ENCODE measurements around the gene NECAP2. TPM values are rescaled to one million over a fixed set of nuclear protein-coding genes. Genes with fewer than 3 reads are reported as not detected.
"Not testable (repeated sequence)": the region's sequence is repeated elsewhere in the genome, so short reads cannot be mapped to it uniquely, and the experiment has no call there.

The NECAP2 gene
- total RNA-seq, 1 donor from 2014 or later = 46.4 TPM

DNA sequence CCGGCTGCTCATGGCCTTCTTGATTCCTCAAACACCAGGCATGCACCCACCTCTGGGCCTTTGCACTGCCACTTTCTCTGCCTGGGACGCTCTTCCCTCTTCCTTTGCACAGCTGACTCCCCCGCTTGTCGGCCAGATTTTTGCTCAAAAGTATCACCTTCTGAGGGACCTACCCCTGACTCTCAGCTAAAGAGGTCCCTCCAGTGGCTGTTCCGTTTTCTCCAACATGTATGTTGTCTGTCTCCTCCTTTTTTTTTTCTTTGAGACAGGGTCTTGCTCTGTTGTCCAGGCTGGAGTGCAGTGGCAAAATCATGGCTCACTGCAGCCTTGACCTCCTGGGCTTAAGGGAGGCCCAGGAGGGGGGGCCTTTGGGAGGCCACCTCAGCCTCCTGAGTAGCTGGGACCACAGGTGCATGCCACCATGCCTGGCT is 57.0 kb downstream of the NECAP2 start:
- not testable (repeated sequence) for DNase-seq (ENCODE audit: low spot score)

DNA sequence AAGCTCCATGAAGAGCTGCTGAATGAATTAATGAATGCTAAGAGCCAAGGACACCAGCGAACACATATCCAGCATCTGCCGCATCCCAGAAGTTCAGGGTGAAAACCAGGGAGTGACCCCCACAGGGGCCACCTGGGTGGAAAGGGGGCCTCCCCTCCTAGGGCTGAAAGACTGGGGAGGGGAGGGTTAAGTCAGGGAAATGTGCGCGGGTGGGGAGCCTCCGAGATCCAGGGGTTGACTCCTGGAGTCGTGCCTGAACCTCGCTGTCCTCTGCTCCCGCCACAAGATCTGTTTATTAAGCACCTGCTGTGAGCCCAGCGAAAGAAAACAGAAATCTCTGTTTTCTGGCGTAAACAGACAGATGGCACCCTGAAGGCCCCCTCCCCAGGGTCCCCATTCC is 57.5 kb downstream of the NECAP2 start:
- DNase-seq (ENCODE audit: low spot score) = not testable (repeated sequence)

GRCh38 chr1:16498573-16499413 is 58.3 kb downstream of the NECAP2 start:
- peak; percentile 88 for DNase-seq (ENCODE audit: low spot score)

GRCh38 chr1:16500466-16500865 is 59.9 kb downstream of the NECAP2 start:
- DNase-seq (ENCODE audit: low spot score) = not testable (repeated sequence)

GRCh38 chr1:16500975-16501374 is 60.5 kb downstream of the NECAP2 start:
- DNase-seq (ENCODE audit: low spot score) = not testable (repeated sequence)

DNA sequence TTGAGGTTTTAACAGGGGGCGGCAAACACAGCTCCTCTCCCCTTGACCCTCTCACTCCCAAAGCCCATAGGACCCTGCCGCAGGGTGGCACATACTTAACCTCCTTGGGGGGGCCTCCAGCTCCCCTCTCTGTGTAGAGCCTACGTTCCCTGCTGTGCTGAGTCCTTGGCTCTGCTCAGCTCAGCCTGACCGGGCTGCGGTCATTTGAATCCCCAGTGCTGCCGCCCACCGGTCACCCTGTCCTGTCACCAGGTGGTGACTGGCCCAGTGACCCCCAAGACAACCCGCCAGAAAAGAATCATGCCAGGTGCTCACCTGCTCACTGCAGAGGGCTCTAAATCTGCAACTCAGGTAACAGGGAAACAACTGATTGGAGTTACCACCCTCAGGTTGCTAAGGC is 60.9 kb downstream of the NECAP2 start:
- not testable (repeated sequence) for DNase-seq (ENCODE audit: low spot score)

- DNase-seq (ENCODE audit: low spot score) = no peak
Measured at GRCh38 chr1:16503494-16503893, 63.0 kb downstream of the NECAP2 start.

DNA sequence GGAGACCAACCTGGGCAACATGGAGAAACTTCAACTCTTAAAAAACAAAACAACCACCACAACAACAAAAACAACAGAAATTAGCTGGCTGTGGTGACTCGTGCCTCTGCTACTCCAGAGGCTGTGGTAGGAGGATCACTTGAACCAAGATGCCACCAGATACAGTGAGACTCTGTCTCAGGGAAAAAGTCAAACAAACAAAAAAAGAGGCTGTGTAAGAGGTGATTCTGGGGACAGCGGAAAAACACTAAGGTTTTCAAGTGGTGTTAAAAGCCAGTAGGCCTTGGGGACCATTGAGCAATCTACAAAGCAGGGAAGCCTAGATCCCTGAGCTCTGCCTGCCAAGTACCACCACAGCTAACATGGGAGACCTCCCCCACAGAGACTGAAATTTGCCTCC is 65.3 kb downstream of the NECAP2 start:
- not testable (repeated sequence) for DNase-seq (ENCODE audit: low spot score)

- not testable (repeated sequence) for DNase-seq (ENCODE audit: low spot score)
Measured at GRCh38 chr1:16506364-16507136, 66.0 kb downstream of the NECAP2 start.

- not testable (repeated sequence) for DNase-seq (ENCODE audit: low spot score)
Measured at GRCh38 chr1:16508861-16509445, 68.4 kb downstream of the NECAP2 start.

Other genes starting within 250 kb of the NECAP2 start
- 6.4 TPM for gene ARHGEF19, start 228.1 kb upstream of the NECAP2 start, total RNA-seq
- gene CPLANE2, start 203.5 kb upstream of the NECAP2 start, total RNA-seq = 20.6 TPM
- gene FBXO42, start 88.2 kb upstream of the NECAP2 start, total RNA-seq = 20.8 TPM
- gene SZRD1, start 73.5 kb upstream of the NECAP2 start, total RNA-seq = 134 TPM
- gene SPATA21, start 3.3 kb upstream of the NECAP2 start, total RNA-seq = not detected
- gene RNU1-1, start 73.6 kb downstream of the NECAP2 start, total RNA-seq = 1,358 TPM
- 64.2 TPM for gene NBPF1, start 172.8 kb downstream of the NECAP2 start, total RNA-seq
- 1,358 TPM for gene RNU1-3, start 226.2 kb downstream of the NECAP2 start, total RNA-seq